ENCODE measurements around the gene SENP2. TPM values are rescaled to one million over a fixed set of nuclear protein-coding genes. Genes with fewer than 3 reads are reported as not detected.

Gene SENP2
- total RNA-seq, 3 donors from 2014 or later (not counting 1 experiment from before 2014, with no cell fraction given), result 57.8 to 59.8 (median 58.7) TPM

GRCh38 chr3:185606196-185606595, 20.1 kb downstream of the SENP2 start:
- no peaks in the 10 kb centered on the region for H3K27me3 ChIP-seq (ENCODE audit: control insufficient read depth, insufficient read depth, low read length)
- ATAC-seq (no peak), DNase-seq (no peak)
- intact Hi-C loops (cut with micrococcal nuclease), result no loop called here
- no peaks in the 10 kb centered on the region for H3K4me1 ChIP-seq (ENCODE audit: control insufficient read depth, insufficient read depth, low read length)
- no peak overlapping the region for H3K27ac Mint-ChIP-seq
- peaks cover 0 to 5% of the 10 kb centered on the region in 2 donors for H3K4me1 Mint-ChIP-seq
- no peak for TF ChIP-seq CTCF (IDR thresholded peaks at IDR 0.05)
- no peak overlapping the region for H3K27ac ChIP-seq (ENCODE audit: low read length)
- H3K9me3 Mint-ChIP-seq, result no peaks in the 10 kb centered on the region
- no peaks in the 10 kb centered on the region for H3K27me3 Mint-ChIP-seq (ENCODE audit: low read depth in 2 of 2)
- H3K4me3 ChIP-seq (ENCODE audit: low read length), result no peak overlapping the region
- no peak overlapping the region for H3K4me3 Mint-ChIP-seq
- H3K36me3 Mint-ChIP-seq, result peaks cover 29% of the 10 kb centered on the region
- H3K9me3 ChIP-seq (ENCODE audit: control insufficient read depth, insufficient read depth, low read length), result no peaks in the 10 kb centered on the region
- WGBS (ENCODE audit: insufficient coverage), result 82% methylated on average over 4 of the region's 4 CpGs
- H3K36me3 ChIP-seq (ENCODE audit: control insufficient read depth, insufficient read depth, low read length), result peaks cover 61% of the 10 kb centered on the region

- peaks cover 70% of the 10 kb centered on the region for H3K36me3 ChIP-seq (ENCODE audit: control insufficient read depth, insufficient read depth, low read length)
- DNase-seq (no peak), ATAC-seq (no peak)
- no peaks in the 10 kb centered on the region for H3K27me3 ChIP-seq (ENCODE audit: control insufficient read depth, insufficient read depth, low read length)
- Mint-ChIP-seq H3K4me3 (no peak overlapping the region), H3K27me3 (ENCODE audit: low read depth in 2 of 2) (no peaks in the 10 kb centered on the region), H3K36me3 (peaks cover 31% of the 10 kb centered on the region), H3K9me3 (no peaks in the 10 kb centered on the region), H3K27ac (peak overlapping the region; percentile 54 to 73), H3K4me1 (no peaks in the 10 kb centered on the region)
- H3K9me3 ChIP-seq (ENCODE audit: control insufficient read depth, insufficient read depth, low read length), result no peaks in the 10 kb centered on the region
- H3K4me3 ChIP-seq (ENCODE audit: low read length), result no peak overlapping the region
- TF ChIP-seq CTCF (IDR thresholded peaks at IDR 0.05), result no peak
- 100% methylated on average over 3 of the region's 6 CpGs for WGBS (ENCODE audit: insufficient coverage)
- H3K4me1 ChIP-seq (ENCODE audit: control insufficient read depth, insufficient read depth, low read length), result no peaks in the 10 kb centered on the region
- intact Hi-C loops (cut with micrococcal nuclease), result no loop called here
- no peak overlapping the region for H3K27ac ChIP-seq (ENCODE audit: low read length)
Observed at GRCh38 chr3:185613016-185613415, 26.9 kb downstream of the SENP2 start.

- ATAC-seq (no peak), DNase-seq (no peak)
- no peak overlapping the region for H3K27ac ChIP-seq (ENCODE audit: low read length)
- no peak overlapping the region for H3K4me3 ChIP-seq (ENCODE audit: low read length)
- H3K36me3 ChIP-seq (ENCODE audit: control insufficient read depth, insufficient read depth, low read length), result peaks cover 53% of the 10 kb centered on the region
- no peaks in the 10 kb centered on the region for H3K27me3 Mint-ChIP-seq (ENCODE audit: low read depth in 2 of 2)
- no peaks in the 10 kb centered on the region for H3K4me1 Mint-ChIP-seq
- no peak overlapping the region for H3K4me3 Mint-ChIP-seq
- H3K27ac Mint-ChIP-seq, result no peak overlapping the region
- TF ChIP-seq CTCF (IDR thresholded peaks at IDR 0.05), result no peak
- H3K36me3 Mint-ChIP-seq, result no peaks in the 10 kb centered on the region
- intact Hi-C loops (cut with micrococcal nuclease), result no loop called here
- WGBS (ENCODE audit: insufficient coverage), result 99% methylated on average over 5 of the region's 7 CpGs
- H3K4me1 ChIP-seq (ENCODE audit: control insufficient read depth, insufficient read depth, low read length), result no peaks in the 10 kb centered on the region
- H3K9me3 Mint-ChIP-seq, result no peaks in the 10 kb centered on the region
- no peaks in the 10 kb centered on the region for H3K27me3 ChIP-seq (ENCODE audit: control insufficient read depth, insufficient read depth, low read length)
- no peaks in the 10 kb centered on the region for H3K9me3 ChIP-seq (ENCODE audit: control insufficient read depth, insufficient read depth, low read length)
Observed at GRCh38 chr3:185623939-185624665, 38.0 kb downstream of the SENP2 start.

GRCh38 chr3:185625784-185626183, 39.7 kb downstream of the SENP2 start:
- no peaks in the 10 kb centered on the region for H3K4me1 ChIP-seq (ENCODE audit: control insufficient read depth, insufficient read depth, low read length)
- no peak overlapping the region for H3K4me3 ChIP-seq (ENCODE audit: low read length)
- no peak for TF ChIP-seq CTCF (IDR thresholded peaks at IDR 0.05)
- H3K27ac Mint-ChIP-seq, result no peak overlapping the region
- H3K4me1 Mint-ChIP-seq, result no peaks in the 10 kb centered on the region
- no peaks in the 10 kb centered on the region for H3K36me3 Mint-ChIP-seq
- H3K27me3 ChIP-seq (ENCODE audit: control insufficient read depth, insufficient read depth, low read length), result no peaks in the 10 kb centered on the region
- DNase-seq (no peak), ATAC-seq (no peak)
- no peaks in the 10 kb centered on the region for H3K9me3 Mint-ChIP-seq
- H3K27ac ChIP-seq (ENCODE audit: low read length), result no peak overlapping the region
- H3K4me3 Mint-ChIP-seq, result no peak overlapping the region
- WGBS (ENCODE audit: insufficient coverage), result 62% methylated on average over 1 of the region's 1 CpG
- H3K9me3 ChIP-seq (ENCODE audit: control insufficient read depth, insufficient read depth, low read length), result no peaks in the 10 kb centered on the region
- intact Hi-C loops (cut with micrococcal nuclease), result no loop called here
- no peaks in the 10 kb centered on the region for H3K27me3 Mint-ChIP-seq (ENCODE audit: low read depth in 2 of 2)
- peaks cover 54% of the 10 kb centered on the region for H3K36me3 ChIP-seq (ENCODE audit: control insufficient read depth, insufficient read depth, low read length)

Data from natural killer cell (primary cell).